OCI-LY3 (cell line): Measurements from ENCODE around the gene SNX30.

Experiments
- H2AFZ ChIP-seq: fragments of 200-600, 300-600 bp; shearing (Covaris generic); 2 replicates; pipeline ENCODE4 v1.6.0; 2014; ENCODE audit warnings: antibody characterized with exemption, low read depth, low read length
- H3K27ac ChIP-seq: fragments of 200-600, 300-600 bp; sonication (generic); 2 replicates; pipeline ENCODE4 v1.5.1; 2014; ENCODE audit warnings: mild to moderate bottlenecking, low read length, moderate library complexity, mixed read lengths
- H3K27me3 ChIP-seq: fragments of 200-600, 300-600 bp; sonication (generic); 2 replicates; pipeline ENCODE4 v1.6.1; 2014; ENCODE audit warnings: low read depth, low read length, mixed read lengths
- H3K36me3 ChIP-seq: fragments of 200-600, 300-600 bp; sonication (generic); replicated peaks from 2 replicates; pipeline ENCODE3; 2014; ENCODE audit warnings: low read depth, low read length, mixed read lengths
- H3K4me1 ChIP-seq: fragments of 300-600, 200-600 bp; sonication (generic); 2 replicates; pipeline ENCODE4 v1.6.1; 2014; ENCODE audit warnings: low read length, mixed read lengths
- H3K4me2 ChIP-seq: fragments of 200-600, 300-600 bp; sonication (generic); 2 replicates; pipeline ENCODE4 v1.6.1; 2014; ENCODE audit warnings: low read length, mixed read lengths
- H3K4me3 ChIP-seq: fragments of 300-600, 200-600 bp; sonication (generic); 2 replicates; pipeline ENCODE4 v1.5.1; 2014; ENCODE audit warnings: antibody characterized with exemption, mild to moderate bottlenecking, low read length, moderate library complexity
- H3K79me2 ChIP-seq: fragments of 300-600, 200-600 bp; shearing (Covaris generic); 2 replicates; pipeline ENCODE4 v1.6.1; 2014; ENCODE audit warnings: mild to moderate bottlenecking, low read length, mixed read lengths
- H3K9ac ChIP-seq: fragments of 300-600, 200-600 bp; shearing (Covaris generic); 2 replicates; pipeline ENCODE4 v1.6.0; 2014; ENCODE audit warnings: mild to moderate bottlenecking, low read length, moderate library complexity
- H3K9me3 ChIP-seq: fragments of 200-600, 300-600 bp; shearing (Covaris generic); 2 replicates; pipeline ENCODE4 v1.6.1; 2014; ENCODE audit warnings: low read length, mixed read lengths; ENCODE audit not compliant: insufficient read depth
- H4K20me1 ChIP-seq: fragments of 200-600, 300-600 bp; sonication (generic); 2 replicates; pipeline ENCODE4 v1.6.1; 2016; ENCODE audit warnings: low read length, mixed read lengths; ENCODE audit not compliant: insufficient read depth
- EZH2phosphoT487 ChIP-seq: fragments of 200-600 bp; shearing (Covaris generic); IDR thresholded peaks from 2 replicates; pipeline ENCODE4 v1.6.1; 2018; ENCODE audit warnings: antibody characterized with exemption, mixed run types, low read depth
- TF ChIP-seq, protein P1 (sequence below): fragments of 200-600, 300-600 bp; sonication (generic); IDR thresholded peaks from 2 replicates; pipeline ENCODE4 v1.5.1; 2014; ENCODE audit warnings: antibody characterized with exemption, low read length, low read depth

Gene SNX30

DNA sequence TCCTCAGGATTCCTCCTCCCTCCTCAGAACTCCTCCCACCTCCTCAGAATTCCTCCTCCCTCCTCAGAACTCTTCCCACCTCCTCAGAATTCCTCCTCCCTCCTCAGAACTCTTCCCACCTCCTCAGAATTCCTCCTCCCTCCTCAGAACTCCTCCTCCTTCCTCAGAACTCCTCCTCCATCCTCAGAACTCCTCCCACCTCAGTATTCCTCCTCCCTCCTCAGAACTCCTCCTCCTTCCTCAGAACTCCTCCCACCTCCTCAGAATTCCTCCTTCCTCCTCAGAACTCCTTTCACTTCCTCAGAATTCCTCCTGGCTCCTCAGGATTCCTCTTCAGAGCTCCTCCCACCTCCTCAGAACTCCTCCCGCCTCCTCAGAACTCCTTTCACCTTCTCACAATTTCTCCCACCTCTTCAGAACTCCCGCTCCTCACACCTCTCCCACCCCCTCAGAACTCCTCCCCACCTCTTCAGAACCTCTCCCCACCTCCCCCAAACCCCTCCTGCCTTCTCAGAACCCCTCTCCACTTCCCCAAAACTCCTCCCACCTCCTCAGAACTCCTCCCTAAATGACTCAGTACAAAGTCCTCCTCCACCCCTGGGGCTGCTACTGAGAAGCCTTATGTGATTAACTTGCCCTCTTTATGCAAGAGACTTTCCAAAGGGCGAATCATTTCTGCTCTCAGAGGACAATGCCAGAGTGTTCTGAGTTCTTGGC is 116.9 kb downstream of the SNX30 start:
- H3K27ac ChIP-seq: peak overlapping the region; percentile 56
- H3K9me3 ChIP-seq: no peaks in the 10 kb centered on the region
- H3K27me3 ChIP-seq: no peaks in the 10 kb centered on the region
- H3K4me2 ChIP-seq: peak overlapping the region; percentile 63
- H2AFZ ChIP-seq: no peak overlapping the region
- peaks cover 2% of the 10 kb centered on the region; the same call in 1 of the 2 replicates for H4K20me1 ChIP-seq
- H3K79me2 ChIP-seq: no peaks in the 10 kb centered on the region
- H3K9ac ChIP-seq: peak overlapping the region; percentile 7; the same call in 1 of the 2 replicates
- no peak overlapping the region for H3K4me3 ChIP-seq
- TF ChIP-seq, protein P1, sequence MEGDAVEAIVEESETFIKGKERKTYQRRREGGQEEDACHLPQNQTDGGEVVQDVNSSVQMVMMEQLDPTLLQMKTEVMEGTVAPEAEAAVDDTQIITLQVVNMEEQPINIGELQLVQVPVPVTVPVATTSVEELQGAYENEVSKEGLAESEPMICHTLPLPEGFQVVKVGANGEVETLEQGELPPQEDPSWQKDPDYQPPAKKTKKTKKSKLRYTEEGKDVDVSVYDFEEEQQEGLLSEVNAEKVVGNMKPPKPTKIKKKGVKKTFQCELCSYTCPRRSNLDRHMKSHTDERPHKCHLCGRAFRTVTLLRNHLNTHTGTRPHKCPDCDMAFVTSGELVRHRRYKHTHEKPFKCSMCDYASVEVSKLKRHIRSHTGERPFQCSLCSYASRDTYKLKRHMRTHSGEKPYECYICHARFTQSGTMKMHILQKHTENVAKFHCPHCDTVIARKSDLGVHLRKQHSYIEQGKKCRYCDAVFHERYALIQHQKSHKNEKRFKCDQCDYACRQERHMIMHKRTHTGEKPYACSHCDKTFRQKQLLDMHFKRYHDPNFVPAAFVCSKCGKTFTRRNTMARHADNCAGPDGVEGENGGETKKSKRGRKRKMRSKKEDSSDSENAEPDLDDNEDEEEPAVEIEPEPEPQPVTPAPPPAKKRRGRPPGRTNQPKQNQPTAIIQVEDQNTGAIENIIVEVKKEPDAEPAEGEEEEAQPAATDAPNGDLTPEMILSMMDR: no peak
- TF ChIP-seq EZH2phosphoT487: no peak
- peaks cover 8% of the 10 kb centered on the region for H3K36me3 ChIP-seq
- peaks cover 82% of the 10 kb centered on the region for H3K4me1 ChIP-seq

DNA sequence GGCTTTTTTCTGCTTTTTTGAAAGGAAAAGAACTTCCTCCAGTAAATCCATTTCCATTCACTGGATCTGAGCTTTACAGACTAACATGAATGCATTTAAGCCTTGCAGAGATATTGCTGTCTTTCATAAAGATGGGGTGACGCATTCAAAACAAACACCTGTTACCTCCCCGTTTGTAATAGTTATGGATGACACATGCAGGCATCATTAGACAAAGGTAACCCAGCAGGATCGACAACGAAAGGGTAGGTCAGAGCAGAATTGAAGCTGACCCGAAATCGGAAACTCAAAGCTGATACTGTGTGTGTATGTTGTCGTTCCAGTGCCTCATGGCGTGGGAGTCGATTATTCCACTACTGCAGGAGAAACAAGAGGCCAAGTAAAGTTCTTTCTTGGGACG is 117.9 kb downstream of the SNX30 start:
- H3K36me3 ChIP-seq: peaks cover 13% of the 10 kb centered on the region
- H3K79me2 ChIP-seq: no peaks in the 10 kb centered on the region
- H4K20me1 ChIP-seq: peaks cover 2% of the 10 kb centered on the region; the same call in 1 of the 2 replicates
- peaks cover 78% of the 10 kb centered on the region for H3K4me1 ChIP-seq
- no peak overlapping the region for H2AFZ ChIP-seq
- H3K27ac ChIP-seq: peak overlapping the region; percentile 56
- no peaks in the 10 kb centered on the region for H3K27me3 ChIP-seq
- peak overlapping the region; percentile 63 for H3K4me2 ChIP-seq
- H3K9me3 ChIP-seq: no peaks in the 10 kb centered on the region
- H3K4me3 ChIP-seq: peak overlapping the region; percentile 28; the same call in 1 of the 2 replicates
- peak overlapping the region; percentile 13; the same call in 1 of the 2 replicates for H3K9ac ChIP-seq
- TF ChIP-seq, protein P1: no peak
- no peak for TF ChIP-seq EZH2phosphoT487

DNA sequence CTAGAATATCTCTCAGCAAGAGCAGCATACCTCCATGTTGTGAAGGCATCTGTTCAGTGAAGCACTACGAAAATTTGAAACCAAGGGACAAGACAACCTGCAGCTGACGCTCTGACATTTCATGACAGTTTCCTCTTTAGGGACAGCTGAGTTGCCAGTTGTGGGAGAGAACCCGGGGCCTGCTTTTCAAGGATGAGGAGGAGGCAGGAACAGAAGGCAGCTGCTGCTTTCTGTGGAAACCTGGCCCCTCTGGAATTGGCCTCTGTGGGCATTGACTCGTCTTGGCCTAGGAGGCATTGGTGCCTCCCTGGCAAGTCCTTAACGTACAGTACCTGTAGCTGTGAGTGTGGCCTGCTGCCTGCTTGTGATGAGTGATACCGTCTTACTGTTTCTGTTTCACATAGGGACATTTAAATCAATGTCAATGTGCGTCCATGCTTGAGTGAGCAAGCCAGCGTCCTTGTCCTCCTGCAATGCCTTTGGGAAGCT is 118.5 kb downstream of the SNX30 start:
- Histone ChIP-seq H3K27me3 (no peaks in the 10 kb centered on the region), H3K9me3 (no peaks in the 10 kb centered on the region), H2AFZ (no peak overlapping the region), H4K20me1 (no peaks in the 10 kb centered on the region; the same call in 1 of the 2 replicates), H3K36me3 (peaks cover 13% of the 10 kb centered on the region), H3K4me3 (peak overlapping the region; percentile 28; the same call in 1 of the 2 replicates), H3K4me2 (peak overlapping the region; percentile 63), H3K9ac (peak overlapping the region; percentile 13; the same call in 1 of the 2 replicates), H3K27ac (peak overlapping the region; percentile 56), H3K79me2 (no peaks in the 10 kb centered on the region), H3K4me1 (peaks cover 71% of the 10 kb centered on the region)
- no peak for TF ChIP-seq EZH2phosphoT487
- TF ChIP-seq, protein P1: no peak

DNA sequence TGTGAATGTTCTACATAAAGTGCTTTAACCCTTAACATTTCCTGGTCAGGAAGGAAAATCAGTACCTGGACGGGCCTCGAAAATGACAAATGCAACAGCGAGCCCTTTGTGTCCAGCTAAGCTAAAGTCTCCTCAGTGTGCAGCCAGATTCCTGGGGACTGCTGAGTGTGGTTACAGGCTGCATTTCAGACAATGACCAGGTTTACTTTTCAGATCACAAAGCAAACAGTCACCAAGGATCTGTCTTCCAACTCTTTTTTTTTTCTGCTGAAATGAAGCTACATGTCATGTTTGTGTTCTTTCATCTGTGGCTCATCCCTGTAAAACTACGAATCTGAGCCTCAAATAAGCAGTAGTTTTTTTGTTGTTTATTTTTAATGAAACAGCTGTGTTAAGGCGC is 119.4 kb downstream of the SNX30 start:
- H3K9ac ChIP-seq: no peak overlapping the region

More for the DNA sequence above, 119.4 kb downstream of the SNX30 start:
- H3K4me3 ChIP-seq: no peak overlapping the region
- no peak for TF ChIP-seq EZH2phosphoT487
- TF ChIP-seq, protein P1: no peak
- H3K9me3 ChIP-seq: no peaks in the 10 kb centered on the region
- no peak overlapping the region for H3K27ac ChIP-seq
- H3K4me2 ChIP-seq: no peak overlapping the region
- no peaks in the 10 kb centered on the region for H4K20me1 ChIP-seq
- H3K27me3 ChIP-seq: no peaks in the 10 kb centered on the region
- H3K36me3 ChIP-seq: peaks cover 13% of the 10 kb centered on the region
- no peak overlapping the region for H2AFZ ChIP-seq
- H3K4me1 ChIP-seq: peaks cover 63% of the 10 kb centered on the region
- no peaks in the 10 kb centered on the region for H3K79me2 ChIP-seq
